ENCODE measurements around the gene TCERG1L. TPM values are rescaled to one million over a fixed set of nuclear protein-coding genes. Genes with fewer than 3 reads are reported as not detected.

The TCERG1L gene
- polyA plus RNA-seq, 1 experiment, result not detected

DNA sequence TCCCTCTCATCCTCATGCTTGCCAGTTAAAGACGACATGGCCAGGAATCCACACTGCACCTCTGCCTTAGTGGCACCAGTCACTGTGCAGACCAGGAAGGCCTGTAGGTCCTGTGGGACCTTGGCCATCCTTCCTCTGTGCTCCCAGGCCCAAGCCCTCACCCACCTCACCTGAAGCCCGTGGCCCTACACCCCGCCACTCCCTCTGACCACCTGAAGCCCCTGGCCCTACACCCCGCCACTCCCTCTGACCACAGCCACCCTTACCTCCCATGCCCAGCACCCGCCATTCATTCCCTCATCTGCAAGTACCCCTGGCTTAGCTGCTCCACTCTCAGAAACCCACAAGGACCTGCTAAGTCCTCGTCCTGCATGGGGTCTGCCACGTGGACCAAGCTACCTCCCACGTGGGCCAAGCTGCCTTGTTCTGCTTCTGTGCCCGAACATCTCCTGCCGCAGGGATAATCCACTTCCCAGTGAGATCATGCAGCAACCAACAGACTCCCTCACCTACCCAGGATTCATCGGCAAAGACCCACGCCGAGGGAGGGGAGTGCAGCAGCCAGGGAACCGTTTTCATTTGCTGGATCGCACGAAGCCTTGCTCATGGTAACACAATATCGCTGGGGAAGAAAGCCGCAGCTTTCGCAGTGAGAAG, 151.2 kb downstream of the TCERG1L start:
- CTCF ChIA-PET, result no interaction called here
- POLR2A ChIA-PET, result no interaction called here
- no peak for DNase-seq (ENCODE audit: low read depth)

DNA sequence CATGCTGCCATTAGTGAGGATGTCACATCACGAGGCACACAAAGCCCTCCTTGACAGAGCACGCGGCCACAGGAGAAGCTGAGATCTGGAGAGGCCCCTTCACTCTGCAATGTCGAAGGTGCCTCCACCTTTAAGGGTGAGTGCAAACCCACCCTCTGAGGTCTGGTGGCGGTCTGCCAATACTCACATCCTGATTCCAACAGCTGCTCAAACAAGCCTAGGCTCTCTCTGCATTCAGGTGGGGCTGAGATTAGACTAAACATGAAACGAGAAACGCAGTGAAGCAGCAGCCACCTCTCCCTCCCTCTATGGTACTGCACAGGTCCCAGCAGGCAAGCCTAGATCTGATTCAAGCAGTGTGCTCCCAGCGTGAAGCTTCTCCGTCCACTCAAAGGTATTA, 151.8 kb downstream of the TCERG1L start:
- no peak overlapping the region for H3K4me3 ChIP-seq (ENCODE audit: low read depth, low read length)
- TF ChIP-seq, protein P1, sequence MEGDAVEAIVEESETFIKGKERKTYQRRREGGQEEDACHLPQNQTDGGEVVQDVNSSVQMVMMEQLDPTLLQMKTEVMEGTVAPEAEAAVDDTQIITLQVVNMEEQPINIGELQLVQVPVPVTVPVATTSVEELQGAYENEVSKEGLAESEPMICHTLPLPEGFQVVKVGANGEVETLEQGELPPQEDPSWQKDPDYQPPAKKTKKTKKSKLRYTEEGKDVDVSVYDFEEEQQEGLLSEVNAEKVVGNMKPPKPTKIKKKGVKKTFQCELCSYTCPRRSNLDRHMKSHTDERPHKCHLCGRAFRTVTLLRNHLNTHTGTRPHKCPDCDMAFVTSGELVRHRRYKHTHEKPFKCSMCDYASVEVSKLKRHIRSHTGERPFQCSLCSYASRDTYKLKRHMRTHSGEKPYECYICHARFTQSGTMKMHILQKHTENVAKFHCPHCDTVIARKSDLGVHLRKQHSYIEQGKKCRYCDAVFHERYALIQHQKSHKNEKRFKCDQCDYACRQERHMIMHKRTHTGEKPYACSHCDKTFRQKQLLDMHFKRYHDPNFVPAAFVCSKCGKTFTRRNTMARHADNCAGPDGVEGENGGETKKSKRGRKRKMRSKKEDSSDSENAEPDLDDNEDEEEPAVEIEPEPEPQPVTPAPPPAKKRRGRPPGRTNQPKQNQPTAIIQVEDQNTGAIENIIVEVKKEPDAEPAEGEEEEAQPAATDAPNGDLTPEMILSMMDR (IDR thresholded peaks at IDR 0.05; ENCODE audit: insufficient read depth, low read depth, low read length), result no peak
- CTCF ChIA-PET, result no interaction called here
- no peaks in the 10 kb centered on the region for H3K36me3 ChIP-seq (ENCODE audit: control insufficient read depth, insufficient read depth, low read length)
- no peak for DNase-seq (ENCODE audit: low read depth)
- POLR2A ChIA-PET, result no interaction called here
- H3K27me3 ChIP-seq (ENCODE audit: control insufficient read depth, insufficient read depth, low read length), result no peaks in the 10 kb centered on the region

More for the DNA sequence above, 151.2 kb downstream of the TCERG1L start:
- Histone ChIP-seq H3K36me3 (ENCODE audit: control insufficient read depth, insufficient read depth, low read length) (no peaks in the 10 kb centered on the region), H3K27me3 (ENCODE audit: control insufficient read depth, insufficient read depth, low read length) (no peaks in the 10 kb centered on the region), H3K4me3 (ENCODE audit: low read depth, low read length) (no peak overlapping the region)
- TF ChIP-seq, protein P1 (IDR thresholded peaks at IDR 0.05; ENCODE audit: insufficient read depth, low read depth, low read length), result no peak

DNA sequence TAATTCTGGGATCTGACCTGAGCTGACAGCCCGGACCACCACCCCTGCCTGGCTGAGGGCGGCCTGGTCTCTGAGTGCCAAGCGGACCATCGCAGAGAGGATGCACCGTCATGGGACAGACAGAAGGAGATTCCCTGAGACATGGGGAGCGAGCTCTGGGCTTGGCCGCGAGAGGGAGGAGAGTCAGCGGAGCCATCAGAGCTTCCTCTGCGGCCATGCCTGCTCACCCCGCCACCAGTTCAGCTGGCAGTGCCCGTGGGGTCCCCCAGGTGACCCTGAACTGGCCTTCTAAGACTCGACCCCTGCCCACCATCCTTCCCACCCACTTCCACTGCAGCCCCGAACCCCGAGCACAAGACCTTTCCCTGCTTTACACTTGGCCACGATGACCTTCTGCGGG, 152.8 kb downstream of the TCERG1L start:
- CTCF ChIA-PET, result no interaction called here
- no peaks in the 10 kb centered on the region for H3K36me3 ChIP-seq (ENCODE audit: control insufficient read depth, insufficient read depth, low read length)
- DNase-seq (ENCODE audit: low read depth), result no peak
- no peaks in the 10 kb centered on the region for H3K27me3 ChIP-seq (ENCODE audit: control insufficient read depth, insufficient read depth, low read length)
- TF ChIP-seq, protein P1 (IDR thresholded peaks at IDR 0.05; ENCODE audit: insufficient read depth, low read depth, low read length), result no peak
- H3K4me3 ChIP-seq (ENCODE audit: low read depth, low read length), result no peak overlapping the region
- POLR2A ChIA-PET, result no interaction called here

DNA sequence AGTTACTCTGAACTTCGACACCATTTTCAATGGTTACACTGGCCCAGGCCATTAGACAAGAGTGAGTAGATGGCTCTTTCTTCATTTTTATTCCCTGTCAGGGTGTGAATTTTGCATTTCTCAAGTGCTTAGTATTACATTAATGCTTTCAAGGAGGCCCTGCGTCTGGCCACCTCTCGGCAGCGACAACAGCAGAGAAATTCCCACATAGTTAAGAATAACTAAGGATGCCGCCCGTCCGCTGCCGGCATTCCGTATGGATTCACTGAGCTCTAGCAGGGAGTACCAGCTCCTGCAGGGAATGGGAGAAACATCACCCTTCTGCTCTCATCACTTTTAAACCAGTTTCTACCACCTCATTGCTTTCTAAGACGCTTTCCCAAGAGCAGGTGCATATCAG, 153.6 kb downstream of the TCERG1L start:
- TF ChIP-seq, protein P1 (IDR thresholded peaks at IDR 0.05; ENCODE audit: insufficient read depth, low read depth, low read length), result no peak
- DNase-seq (ENCODE audit: low read depth), result no peak
- H3K27me3 ChIP-seq (ENCODE audit: control insufficient read depth, insufficient read depth, low read length), result no peaks in the 10 kb centered on the region
- POLR2A ChIA-PET, result no interaction called here
- H3K36me3 ChIP-seq (ENCODE audit: control insufficient read depth, insufficient read depth, low read length), result no peaks in the 10 kb centered on the region
- no peak overlapping the region for H3K4me3 ChIP-seq (ENCODE audit: low read depth, low read length)
- CTCF ChIA-PET, result no interaction called here

DNA sequence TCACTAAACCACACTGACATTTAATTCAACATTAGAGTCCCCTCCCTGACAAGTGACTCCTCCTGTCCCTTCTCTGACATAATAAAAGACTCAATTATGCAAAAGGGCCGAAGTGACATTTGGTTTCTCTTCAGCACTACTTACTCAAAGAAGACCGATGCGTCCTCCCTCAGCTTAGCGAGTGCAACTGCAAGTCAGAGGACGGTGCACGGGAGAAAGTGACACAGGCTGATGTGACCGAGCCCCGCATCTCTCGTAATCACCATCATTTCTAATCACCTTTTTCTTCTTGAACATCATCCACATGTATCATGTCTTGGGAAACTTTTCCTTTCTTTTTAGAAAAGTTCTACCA, 155.7 kb downstream of the TCERG1L start:
- DNase-seq (ENCODE audit: low read depth), result no peak
- POLR2A ChIA-PET, result no interaction called here
- Histone ChIP-seq H3K4me3 (ENCODE audit: low read depth, low read length) (no peak overlapping the region), H3K27me3 (ENCODE audit: control insufficient read depth, insufficient read depth, low read length) (no peaks in the 10 kb centered on the region), H3K36me3 (ENCODE audit: control insufficient read depth, insufficient read depth, low read length) (no peaks in the 10 kb centered on the region)
- CTCF ChIA-PET, result no interaction called here
- TF ChIP-seq, protein P1 (IDR thresholded peaks at IDR 0.05; ENCODE audit: insufficient read depth, low read depth, low read length), result no peak

Measured in BJ (cell line).